IPS DF 4.7 (cell line): ENCODE results near the gene CELF2.

Source experiments
- DNase-seq: peaks from one replicate; pipeline ENCODE4 v3.0.0-alpha.2; 2013; ENCODE audit warnings: low spot score; ENCODE audit errors: extremely low read depth

CELF2 gene

GRCh38 chr10:11193001-11193551 lies 175.4 kb downstream of the CELF2 start:
- DNase-seq = no peak

DNA sequence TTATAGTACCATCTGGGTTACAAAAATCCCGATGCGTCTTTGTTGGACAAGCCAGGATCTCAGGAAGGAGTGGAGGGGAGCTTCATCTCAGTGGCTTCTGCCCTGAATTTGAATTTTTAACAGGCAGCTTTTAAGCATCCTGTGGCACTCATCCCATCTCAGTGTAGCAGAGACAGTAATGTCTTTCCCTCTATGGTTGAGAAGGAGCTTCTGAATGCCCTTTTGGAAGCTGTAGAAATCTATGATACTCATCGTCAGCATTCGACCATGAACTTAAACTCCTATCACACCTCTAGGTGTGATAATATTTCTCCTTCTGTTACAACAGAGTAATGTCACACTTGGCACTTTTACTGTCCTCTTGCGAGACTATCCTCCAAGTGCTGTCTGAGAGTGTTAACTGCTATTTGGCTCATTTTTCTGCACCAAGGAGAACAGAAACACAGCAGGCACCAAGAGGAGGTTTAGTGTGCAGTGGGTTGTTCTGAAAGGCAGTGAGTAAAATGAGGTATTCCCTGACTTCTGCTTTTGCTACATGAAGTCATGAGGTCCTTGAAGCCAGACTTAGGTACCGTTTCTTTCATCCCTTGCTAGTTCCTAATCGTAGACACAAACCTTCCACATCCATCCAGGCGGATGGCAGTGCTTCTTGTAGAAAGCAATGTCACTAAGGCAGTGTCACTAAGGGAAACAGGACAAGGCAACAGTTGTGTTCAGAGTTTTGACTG lies 177.4 kb downstream of the CELF2 start:
- DNase-seq = no peak

- DNase-seq = no peak
Measured at GRCh38 chr10:11195623-11196022, 178.0 kb downstream of the CELF2 start.

DNA sequence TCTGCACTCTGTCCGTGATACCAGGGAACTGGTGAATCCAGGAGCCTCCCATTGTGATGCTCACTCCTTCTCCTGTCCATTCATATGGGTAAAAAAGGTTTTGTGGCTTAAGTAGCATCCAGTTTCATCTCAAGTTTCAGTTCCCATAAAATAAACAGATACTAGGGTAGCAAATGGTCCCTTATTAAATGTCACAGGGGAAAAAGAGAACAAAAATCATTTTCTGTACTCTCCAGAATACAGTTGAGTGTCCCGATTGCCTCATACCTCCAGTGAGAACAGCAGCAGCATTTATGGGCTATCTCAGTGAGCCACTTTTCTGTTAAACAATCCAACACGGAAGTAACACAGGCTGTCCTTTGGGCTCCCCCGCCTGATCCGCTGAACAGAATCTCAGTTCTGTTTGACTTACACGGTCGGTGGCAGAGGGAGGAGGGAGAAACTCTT lies 179.6 kb downstream of the CELF2 start:
- DNase-seq = no peak

DNA sequence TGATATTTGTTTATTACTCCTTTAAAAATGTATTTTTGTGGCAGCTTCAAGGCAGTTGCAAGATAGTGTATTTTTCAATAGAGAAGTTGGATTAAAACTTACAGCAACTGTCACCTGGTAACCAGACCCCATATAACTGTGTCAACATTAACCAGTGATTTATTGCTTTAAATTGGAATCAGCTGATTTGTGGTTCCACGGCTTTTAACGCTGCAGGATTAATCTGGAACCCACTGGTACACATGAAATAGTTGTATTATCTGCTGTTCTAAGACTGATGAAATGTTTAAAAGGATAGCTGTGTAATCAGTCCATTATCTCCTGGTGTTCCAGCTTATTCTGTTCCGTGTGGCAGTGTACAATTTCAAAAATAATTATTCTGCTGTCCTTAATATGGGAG lies 180.2 kb downstream of the CELF2 start:
- no peak for DNase-seq

- DNase-seq = no peak
Measured at GRCh38 chr10:11201911-11202310, 184.2 kb downstream of the CELF2 start.

DNA sequence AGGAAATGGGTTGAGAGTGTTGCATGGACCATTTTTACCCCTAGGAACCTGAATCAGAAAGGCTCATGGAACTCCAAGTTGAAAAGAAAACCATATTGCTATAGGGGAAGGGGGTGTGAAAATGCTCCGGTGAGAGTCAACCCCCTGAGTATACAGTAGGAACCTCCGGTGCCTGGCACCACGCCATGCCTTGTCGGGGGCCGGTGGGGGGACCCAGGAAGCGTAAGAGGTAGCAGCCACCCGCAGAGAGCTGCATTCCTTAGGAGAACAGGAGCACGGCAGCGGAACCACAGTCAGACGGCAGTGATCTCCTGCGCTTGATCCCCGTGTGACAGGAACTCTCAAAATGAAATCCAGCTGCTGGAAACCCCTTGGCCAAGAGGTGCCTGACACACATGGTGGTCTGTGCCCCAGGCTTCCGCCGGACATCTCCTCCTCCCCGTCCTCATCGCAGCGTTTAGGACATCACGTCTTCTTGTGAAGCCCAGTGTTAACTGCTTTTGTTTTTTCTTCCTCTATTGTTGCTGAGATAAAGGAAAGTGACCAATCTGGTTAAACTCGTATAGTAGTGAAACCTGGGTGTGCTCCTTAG lies 186.8 kb downstream of the CELF2 start:
- no peak for DNase-seq

DNA sequence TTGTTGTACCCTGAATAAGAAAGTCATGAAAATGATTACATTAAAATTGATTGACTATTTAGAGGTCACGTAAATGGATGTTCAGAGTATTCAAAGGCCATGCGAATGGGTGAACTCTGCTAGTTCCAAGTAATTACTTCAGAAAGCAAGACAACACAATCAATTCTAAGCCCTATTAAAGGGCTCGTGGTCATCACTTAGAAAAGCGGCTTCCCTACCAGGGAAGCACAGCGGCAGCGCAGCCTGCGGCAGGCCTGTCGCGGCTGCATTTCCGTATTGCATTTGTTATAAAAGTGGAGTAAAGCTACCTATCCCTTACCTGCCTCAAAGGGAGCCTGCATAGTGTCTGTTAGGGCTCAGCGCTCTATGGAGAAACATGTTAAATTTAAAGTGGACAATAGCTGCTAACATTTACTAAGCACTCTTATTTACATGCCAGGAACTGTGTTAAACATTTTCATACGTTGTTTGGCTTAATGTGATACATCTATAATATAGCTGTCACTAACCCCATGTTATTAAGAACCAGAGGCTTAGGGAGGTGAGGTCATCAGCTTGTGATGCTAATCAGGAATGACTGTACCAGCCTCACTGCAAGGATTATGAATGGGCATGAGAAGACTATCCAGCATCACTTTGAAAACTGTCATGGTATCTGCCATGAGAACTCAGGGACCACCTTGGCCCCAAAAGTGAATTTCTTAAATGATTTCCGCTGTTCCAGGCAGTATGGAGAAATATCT lies 187.5 kb downstream of the CELF2 start:
- no peak for DNase-seq

- DNase-seq = no peak
Measured at GRCh38 chr10:11206676-11207559, 189.2 kb downstream of the CELF2 start.

GRCh38 chr10:11207560-11207844 lies 189.8 kb downstream of the CELF2 start:
- no peak for DNase-seq

DNA sequence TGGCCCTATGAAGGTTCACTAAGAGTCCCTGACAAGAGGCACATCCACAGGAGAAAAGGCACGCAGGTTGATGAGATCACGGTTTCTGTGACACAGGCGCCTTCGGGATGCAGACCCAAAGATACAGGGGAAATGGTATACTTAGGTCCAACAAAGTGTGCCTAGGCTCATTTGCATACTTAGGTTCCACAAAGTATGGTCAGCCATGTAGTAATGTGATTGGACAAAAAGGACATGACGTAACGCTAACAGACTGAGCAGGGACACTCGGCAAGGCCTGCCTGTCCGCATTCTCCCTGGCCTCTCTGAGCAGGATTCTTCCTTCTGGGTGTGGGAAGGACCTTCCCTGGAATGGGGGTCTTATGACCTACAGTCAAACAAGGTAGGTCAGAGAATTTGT lies 190.6 kb downstream of the CELF2 start:
- no peak for DNase-seq

- no peak for DNase-seq
Measured at GRCh38 chr10:11208908-11209829, 191.5 kb downstream of the CELF2 start.

DNA sequence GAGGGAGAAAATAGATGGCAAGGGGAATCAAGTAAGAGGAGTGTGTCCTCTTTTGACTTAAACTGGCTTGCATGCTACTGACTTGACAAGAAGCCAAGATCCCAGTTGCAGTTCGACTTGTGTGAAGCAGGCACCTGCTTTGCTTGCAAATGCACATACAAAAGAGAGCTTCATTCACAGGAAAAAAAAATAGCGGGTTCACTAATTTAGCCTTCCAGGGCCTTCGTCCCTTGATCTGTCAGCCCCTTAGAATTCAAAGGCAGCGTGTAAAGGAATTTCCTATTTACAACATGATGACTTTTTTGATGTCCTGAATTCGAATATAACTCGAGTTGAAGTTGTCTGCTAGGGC lies 192.1 kb downstream of the CELF2 start:
- DNase-seq = no peak

- DNase-seq = no peak
Measured at GRCh38 chr10:11210211-11210922, 192.7 kb downstream of the CELF2 start.

- DNase-seq = no peak
Measured at GRCh38 chr10:11212288-11213085, 194.8 kb downstream of the CELF2 start.

DNA sequence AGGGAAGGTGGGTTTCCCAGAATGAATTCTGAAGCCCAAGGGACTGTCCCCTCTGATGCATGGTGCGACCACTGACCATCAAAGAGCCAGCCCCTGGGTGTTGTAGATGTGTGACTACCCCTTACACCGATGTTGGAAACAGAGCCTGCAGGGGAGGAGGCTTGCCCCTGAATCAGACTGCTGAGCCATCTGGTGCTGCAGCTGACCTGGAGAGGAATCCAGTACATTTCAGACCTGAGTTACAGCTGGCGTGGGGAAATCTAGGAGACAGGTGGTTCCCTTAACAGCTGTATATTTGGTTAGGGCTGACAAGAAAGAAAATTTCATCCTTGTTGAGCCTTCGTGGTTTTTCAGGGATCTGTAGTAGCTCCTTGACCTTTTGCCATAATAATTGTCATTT lies 195.5 kb downstream of the CELF2 start:
- DNase-seq = no peak

DNA sequence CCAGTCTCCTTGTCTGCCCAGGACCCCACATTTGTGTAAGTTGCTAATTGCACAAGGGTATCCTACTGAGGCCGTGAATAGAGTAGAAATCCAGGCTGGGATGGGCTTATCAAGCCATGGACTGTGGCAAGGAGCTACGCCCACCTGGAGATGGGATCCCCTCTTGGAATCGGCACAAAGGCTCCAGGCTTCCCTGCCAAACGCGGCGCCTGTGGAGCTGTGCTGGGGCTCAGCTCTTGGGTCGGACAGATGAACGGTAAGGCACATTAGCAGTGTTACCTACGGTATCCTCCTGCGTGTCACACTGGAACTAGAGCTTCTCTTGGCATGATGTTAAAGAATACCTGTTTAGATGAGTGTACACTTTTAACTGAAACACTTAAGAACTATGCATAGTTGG lies 196.7 kb downstream of the CELF2 start:
- DNase-seq = no peak

GRCh38 chr10:11215471-11215870 lies 197.8 kb downstream of the CELF2 start:
- DNase-seq = no peak

GRCh38 chr10:11217521-11217920 lies 199.8 kb downstream of the CELF2 start:
- DNase-seq = no peak
